T47D (cell line): Measurements from ENCODE around the gene LCN9.
"Not testable (repeated sequence)": the region's sequence is repeated elsewhere in the genome, so short reads cannot be mapped to it uniquely, and the experiment has no call there.

Experiments used
- DNase-seq, 2 experiments: peaks; one replicate each; pipeline versions ENCODE4 v3.0.0 to v3.0.0-alpha.2; 2011 to 2012; ENCODE audit warnings: low read depth in 1 of 2, low spot score in 1 of 2
- JUND ChIP-seq: IDR thresholded peaks from 2 replicates; pipeline ENCODE4 v1.6.1; 2012; ENCODE audit warnings: low read depth
- in situ Hi-C: cut with HindIII; loops from 2 replicates; pipeline ENCODE4 v1.10.0; 2016; ENCODE audit warnings: low sequenced_read_pairs, low pct_unique_long_range_greater_than_20kb

Gene LCN9

DNA sequence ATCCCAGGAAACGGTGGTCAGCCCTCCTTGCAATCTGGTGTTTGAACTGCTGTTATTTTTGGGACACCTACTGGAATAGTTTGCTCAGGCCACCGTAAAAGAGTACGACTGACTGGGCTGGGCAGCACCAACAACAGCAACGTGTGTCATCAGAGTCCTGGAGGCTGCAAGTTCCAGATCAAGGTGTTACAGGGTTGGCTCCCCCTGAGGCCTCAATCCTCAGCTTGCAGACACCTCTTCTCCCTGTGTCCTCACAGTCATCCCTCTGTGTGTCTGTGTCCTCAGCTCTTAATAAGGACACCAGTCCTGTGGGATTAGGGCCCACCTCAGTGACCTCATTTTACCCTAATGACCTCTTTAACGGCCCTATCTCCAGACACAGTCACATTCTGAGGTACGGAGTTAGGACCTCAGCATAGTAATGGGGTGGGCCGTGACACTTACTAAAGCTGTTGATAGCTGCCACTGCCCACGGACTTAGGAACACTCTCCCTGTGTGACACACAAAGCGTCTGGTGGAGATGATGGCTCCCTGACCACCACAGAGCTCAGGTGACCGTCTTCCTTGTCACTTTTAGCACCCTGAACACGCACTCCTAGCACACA lies 40.6 kb upstream of the LCN9 start:
- DNase-seq: no peak
- TF ChIP-seq JUND: no peak
- in situ Hi-C loops: no loop called here

DNA sequence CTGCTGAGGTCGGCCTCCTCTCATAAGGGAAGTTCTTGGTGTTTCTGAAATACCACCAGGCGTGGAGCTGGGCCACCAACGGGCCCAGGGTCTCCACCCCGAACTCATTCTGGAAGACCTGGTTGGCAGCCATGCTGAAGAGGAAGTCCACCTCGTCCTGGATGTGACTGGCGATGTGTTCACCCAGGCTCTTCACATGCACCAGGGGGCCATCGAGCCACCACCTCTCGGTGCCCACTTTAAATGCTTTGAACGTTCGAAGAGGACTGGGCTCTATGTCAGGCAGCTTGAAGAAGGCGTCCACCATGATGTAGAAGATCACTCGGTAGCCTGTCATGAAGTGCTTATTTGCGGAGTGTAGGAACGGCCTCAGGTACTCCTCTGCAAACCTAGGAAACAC lies 38.8 kb upstream of the LCN9 start:
- no peak for TF ChIP-seq JUND
- in situ Hi-C loops: no loop called here
- no peak for DNase-seq

DNA sequence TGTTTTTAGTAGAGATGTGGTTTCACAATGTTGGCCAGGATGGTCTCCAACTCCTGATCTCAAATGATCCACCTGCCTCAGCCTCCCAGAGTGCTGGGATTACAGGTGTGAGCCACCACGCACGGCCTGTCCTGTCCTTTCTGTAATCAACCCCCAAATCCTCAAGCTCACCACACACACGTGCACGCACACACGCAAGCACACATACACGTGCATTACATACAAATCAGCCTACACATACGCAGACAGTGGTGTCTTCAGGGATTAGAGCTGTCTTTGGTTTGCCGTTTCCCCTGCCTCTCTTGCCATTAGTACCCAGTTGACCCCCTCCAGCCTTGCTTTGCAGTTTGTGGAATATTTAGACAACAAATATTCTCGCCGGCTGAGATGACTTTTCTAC lies 30.3 kb upstream of the LCN9 start:
- no peak for DNase-seq
- in situ Hi-C loops: no loop called here
- no peak for TF ChIP-seq JUND

DNA sequence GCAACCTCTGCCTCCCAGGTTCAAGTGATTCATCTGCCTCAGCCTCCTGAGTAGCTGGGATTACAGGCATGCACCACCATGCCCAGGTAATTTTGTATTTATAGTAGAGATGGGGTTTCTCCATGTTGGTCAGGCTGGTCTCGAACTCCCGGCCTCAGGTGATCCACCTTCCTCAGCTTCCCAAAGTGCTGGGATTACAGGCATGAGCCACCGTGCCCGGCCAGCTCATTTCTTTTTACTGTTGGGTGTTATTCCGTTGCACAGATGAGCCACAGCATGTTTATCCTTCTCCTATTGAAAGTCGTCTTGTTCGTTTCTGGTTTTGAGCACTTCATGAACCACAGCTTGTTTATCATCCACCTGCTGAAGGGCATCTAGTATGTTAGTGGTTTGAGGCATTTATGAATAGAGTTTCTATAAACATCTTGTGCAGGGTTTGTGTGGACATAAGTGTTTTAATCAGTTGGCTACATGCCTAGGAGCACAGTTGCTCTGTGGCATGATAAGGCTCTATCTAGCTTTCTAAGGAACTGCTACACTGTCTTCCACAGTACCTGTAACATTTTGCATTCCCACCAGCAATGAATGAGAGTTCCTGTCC lies 26.1 kb upstream of the LCN9 start:
- DNase-seq, in situ Hi-C loops: not testable (repeated sequence)

DNA sequence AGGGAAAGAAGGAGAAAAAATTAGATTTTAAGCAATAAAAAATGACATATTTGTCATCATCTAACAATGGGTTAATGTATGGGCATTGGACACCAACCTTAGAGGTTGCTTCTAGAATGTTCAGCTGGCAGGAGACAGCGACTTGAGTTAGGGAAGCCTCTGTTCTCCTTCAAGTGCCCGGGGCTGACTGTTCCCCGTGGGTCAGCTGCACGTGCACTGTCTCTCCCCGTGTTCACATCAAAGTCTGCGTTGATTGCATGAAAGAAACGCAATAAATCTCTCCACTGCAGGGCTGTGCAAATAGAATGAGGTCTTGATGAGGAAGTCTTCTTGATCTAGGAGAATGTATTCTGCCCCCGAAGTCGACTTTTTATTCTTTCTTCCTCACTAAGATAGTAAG lies 23.9 kb upstream of the LCN9 start, which contains the start of gene GLT6D1:
Gene GLT6D1 (minus strand): TSS at position 345 of the 400 bp plus-strand sequence. CDS start 353 bp downstream, outside the sequence.
- no peak for TF ChIP-seq JUND
- in situ Hi-C loops: no loop called here
- no peak for DNase-seq

DNA sequence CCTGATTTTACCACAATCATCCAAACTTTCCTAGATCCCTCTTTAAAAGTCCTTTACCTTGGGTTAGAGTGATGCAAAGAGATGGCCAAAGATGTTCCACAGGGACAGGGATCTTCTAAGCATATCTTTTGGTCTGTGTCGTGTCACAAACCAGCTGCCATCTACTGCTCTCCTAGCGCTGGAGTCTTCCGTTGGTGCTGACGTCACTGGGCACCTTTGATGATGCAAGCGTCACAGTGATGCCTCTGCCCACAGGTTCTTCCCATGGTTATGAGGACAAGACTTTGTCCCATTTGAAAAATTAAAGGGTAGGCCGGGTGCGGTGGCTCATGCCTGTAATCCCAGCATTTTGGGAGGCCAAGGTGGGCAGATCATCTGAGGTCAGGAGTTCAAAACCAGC lies 22.1 kb upstream of the LCN9 start:
- in situ Hi-C loops: no loop called here
- no peak for DNase-seq
- TF ChIP-seq JUND: no peak

DNA sequence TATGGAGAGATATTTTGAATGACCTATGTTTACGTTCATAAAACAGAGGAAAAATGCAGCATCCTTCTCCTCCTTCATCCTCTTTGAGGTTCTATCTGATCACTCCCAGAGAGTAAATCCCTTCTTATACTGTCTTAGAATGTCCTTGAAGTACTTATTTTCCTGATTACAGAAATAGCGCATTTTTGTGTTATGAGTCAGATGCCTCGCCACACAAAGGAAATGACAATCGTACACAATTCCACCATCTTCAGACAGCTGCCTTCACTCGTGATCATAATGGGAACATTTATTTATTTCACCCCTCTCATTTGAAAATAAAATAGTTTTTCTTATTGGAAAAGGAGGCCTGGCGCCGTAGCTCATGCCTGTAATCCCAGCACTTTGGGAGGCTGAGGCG lies 21.4 kb upstream of the LCN9 start:
- TF ChIP-seq JUND: no peak
- DNase-seq: no peak
- in situ Hi-C loops: no loop called here

DNA sequence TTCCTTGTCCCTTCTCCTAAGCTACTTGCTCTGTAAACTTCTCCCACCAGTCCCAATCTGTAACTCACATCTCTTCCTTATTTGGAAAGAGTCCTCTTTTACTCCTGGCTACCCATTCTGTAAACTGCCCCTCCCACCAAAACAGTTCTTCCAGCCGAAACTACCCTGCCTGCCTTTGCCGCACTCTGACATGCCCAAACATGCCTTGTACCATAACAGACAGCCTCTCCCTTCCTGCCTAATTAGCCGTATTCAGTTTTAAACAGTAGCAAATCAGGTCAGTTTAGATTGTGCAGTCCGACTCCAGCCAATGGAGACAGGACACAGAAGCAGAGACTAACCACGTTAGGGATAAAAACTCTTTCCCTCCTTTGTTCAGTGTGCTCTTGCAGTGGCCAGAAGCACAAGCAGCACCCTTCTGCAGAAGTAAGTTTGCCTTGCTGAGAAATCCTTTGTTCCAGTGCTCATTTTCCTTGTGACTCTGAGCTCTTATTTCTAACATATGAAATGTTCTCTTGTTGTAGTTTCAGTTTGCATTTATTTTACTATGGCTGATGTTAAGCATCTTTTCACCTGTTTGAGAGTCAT lies 18.4 kb upstream of the LCN9 start:
- TF ChIP-seq JUND: no peak
- peak in 1 of 2 experiments; percentile 27 for DNase-seq
- in situ Hi-C loops: no loop called here

DNA sequence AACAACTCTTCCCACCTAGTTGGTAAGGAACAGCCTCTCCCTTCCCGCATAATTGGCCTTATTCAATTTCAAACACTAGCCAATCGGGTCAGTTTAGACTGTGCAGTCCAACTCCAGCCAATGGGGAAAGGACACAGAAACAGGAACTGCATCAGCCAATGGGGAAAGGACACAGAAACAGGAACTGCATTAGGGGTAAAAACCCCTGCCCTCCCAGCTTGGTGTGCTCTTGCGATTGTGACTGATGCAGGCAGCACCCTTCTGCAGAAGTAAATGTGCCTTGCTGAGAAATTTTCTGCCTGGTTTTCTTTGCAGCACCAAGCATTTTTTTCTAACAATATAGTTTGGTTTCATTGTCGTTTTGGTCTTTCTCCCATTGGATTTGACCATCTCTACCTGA lies 15.2 kb upstream of the LCN9 start:
- in situ Hi-C loops: no loop called here
- DNase-seq: no peak
- no peak for TF ChIP-seq JUND

DNA sequence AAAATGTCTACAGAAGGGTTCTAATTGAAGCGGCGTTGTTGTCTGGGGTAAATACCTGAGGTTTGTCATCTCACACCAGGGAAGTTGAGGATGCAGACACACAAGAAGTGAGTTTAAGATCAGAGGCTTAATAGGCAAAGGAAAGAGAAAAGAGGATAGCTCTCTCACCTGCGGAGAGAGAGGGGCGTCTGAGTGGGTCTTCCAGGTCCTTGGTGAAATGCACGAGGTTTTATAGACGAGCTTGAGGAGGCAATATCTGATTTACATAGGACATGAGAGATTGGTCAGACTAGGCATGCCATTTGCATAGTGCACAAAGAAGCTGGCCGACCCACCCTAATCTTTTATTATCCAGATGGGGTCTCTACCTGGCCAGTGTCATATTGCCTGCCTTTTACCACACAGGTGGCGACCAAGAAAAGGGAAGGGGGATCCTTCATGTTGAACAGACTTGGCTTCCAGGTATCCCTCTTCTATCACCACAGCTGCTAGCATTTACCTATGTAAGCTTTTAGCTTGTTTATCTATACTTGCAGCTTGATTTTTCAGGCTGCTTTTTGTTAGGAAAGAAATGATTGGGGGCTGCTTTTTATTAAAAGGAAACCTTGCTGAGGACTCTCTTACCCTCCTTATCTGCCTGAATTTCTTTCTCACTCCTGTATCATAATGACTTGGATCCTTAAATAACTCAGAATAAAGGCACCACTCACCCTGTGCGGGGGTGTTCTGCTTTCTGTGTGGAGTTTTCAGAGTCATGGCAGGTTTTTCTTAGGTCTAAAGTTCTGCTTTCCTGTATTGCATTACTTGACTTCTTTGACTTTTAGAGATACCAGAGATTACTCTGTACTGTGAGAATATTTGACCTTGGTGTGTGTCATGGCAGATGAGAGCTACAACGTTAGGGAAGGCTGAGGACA lies 14.4 kb upstream of the LCN9 start:
- no peak for DNase-seq
- TF ChIP-seq JUND: no peak
- in situ Hi-C loops: no loop called here

DNA sequence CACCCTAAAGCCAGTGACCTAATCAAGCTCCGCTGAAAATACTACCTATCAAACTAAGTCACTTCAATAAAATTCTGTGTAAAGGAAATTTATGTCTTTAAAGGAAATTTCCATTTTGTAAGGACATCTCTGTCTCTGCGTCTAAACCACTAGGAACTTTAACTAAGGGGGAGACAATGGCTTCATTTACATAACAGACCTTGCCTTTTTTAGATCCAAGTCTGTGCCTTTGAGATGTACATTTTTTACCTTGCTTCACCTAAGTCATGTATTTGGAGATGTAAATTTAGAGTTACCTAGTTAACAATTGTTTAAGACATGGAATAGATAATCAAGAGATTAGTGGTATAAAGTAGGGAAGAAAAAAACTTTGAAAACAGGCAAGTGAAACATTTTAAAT lies 13.6 kb upstream of the LCN9 start:
- DNase-seq: no peak
- in situ Hi-C loops: no loop called here
- no peak for TF ChIP-seq JUND

DNA sequence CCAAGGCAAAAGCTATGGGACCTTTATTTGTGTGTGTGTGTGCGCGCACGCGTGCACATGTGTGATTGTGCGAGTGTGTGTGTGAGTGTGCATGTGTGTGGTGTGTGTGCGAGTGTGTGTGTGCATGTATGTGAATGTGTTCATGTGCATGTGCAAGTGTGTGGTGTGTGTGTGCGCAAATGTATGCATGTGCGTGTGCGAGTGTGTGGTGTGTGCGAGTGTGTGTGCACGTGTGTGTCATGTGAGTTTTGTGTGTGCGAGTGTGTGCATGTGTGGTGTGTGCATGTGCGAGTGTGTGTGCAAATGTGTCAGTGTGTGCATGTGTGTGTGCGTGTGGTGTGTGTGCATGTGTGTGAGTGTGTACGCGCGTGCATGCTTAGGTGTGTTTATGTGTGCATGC lies 12.7 kb upstream of the LCN9 start:
- in situ Hi-C loops: no loop called here
- TF ChIP-seq JUND: no peak
- no peak for DNase-seq

DNA sequence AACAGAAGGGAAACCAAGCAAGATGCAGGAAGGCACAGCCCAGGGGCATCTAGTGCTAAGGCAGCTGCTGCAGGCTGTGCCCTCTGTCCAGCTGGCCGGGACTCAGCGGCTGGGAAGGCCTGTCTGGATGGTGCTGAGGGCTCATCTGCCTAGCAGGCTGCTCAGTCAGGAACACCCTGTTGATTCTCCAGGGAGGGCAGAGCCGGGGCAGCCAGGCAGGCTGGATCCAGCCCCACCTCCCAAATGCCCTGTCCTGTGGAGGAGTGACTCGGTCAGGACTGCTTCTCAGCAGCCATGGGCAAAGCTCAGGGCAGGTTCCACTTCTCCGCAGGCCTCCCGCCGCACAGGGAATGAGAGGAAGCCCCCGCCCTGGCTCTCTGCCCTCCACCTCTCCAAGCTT lies 7.8 kb upstream of the LCN9 start:
- in situ Hi-C loops: no loop called here
- no peak for TF ChIP-seq JUND
- no peak for DNase-seq
